Liver (tissue), 3 donors: ENCODE data around the gene AHNAK2.

Source experiments
- CTCF ChIP-seq: fragments of 150-350 bp; IDR thresholded peaks from 2 replicates; pipeline ENCODE4 v1.5.1; 2017; ENCODE audit warnings: improper control_type of control experiment, low read depth, low read length; ENCODE audit not compliant: missing input control
- EGR1 ChIP-seq, 2 donors: IDR thresholded peaks; 2 replicates each; pipeline ENCODE4 v1.6.1; 2016 to 2018; ENCODE audit warnings: antibody characterized with exemption in 2 of 2, low read depth in 2 of 2
- JUND ChIP-seq, 2 donors: IDR thresholded peaks; 2 replicates each; pipeline ENCODE4 v1.6.1; 2016; ENCODE audit warnings: antibody characterized with exemption in 2 of 2
- MAX ChIP-seq: IDR thresholded peaks from 2 replicates; pipeline ENCODE4 v1.6.1; 2016; ENCODE audit warnings: antibody characterized with exemption
- REST ChIP-seq: IDR thresholded peaks from 2 replicates; pipeline ENCODE4 v1.6.1; 2016; ENCODE audit warnings: antibody characterized with exemption, mild to moderate bottlenecking
- SP1 ChIP-seq: IDR thresholded peaks from 2 replicates; pipeline ENCODE4 v1.6.1; 2018; ENCODE audit warnings: antibody characterized with exemption, mild to moderate bottlenecking
- TAF1 ChIP-seq: conservative IDR thresholded peaks from 2 replicates; pipeline ENCODE4 v1.6.1; 2016; ENCODE audit warnings: antibody characterized with exemption, mild to moderate bottlenecking
- YY1 ChIP-seq: IDR thresholded peaks from 2 replicates; pipeline ENCODE4 v1.6.1; 2016; ENCODE audit warnings: antibody characterized with exemption, mild to moderate bottlenecking
- TF ChIP-seq, protein P1 (sequence below): IDR thresholded peaks from 2 replicates; pipeline ENCODE4 v1.6.1; 2016; ENCODE audit warnings: antibody characterized with exemption
- donor health status: healthy.
- donor health status: healthy.

DNA sequence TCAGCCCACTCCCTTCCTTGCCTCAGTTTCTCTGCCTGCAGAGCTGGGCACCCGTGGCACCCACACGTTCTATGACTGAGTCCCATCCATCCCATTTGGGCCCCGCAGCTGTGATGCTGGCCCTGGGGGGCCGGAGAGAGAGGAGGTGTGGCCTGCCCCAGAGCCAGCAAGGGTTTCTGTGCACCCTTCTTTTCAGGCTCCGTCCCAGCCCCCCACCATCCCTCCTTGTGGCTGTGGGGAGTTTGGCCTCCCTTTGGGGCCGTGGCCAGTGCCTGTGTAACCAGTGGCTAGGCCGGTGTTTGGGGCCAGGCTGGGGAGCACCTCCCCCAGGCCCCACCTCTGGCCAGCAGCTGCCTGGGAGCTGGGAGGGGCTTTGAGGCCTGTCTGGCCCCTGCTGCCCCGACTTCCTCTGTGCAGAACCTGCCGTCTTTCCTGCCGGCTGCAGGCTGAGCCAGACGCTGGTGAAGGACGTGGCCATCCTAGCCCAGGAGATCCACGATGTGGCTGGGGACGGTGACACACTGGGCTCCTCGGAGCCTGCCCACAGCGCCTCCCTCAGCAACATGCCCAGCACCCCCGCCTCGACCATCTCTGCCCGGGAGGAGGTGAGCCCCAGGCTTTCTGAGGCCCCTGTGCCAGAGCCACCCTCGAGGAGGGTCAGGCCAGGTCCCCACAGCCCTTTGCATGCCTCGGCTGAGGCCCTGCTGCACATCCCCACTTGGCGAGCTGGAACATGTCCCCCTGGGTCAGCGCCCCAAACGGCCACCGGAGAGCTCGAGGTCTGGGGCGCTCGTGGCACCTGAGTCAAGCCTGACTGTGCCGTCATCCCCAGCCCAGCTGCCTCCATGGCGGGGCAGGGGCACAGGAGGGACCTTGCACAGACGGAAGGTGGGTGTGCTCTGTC lies 85.4 kb downstream of the AHNAK2 start:
- no peak for TF ChIP-seq CTCF
- TF ChIP-seq MAX, result no peak
- TF ChIP-seq SP1, result no peak
- no peak for TF ChIP-seq YY1
- no peak for TF ChIP-seq EGR1 (IDR thresholded peaks at IDR 0.05; ENCODE audit: low read depth in 2 of 2)
- TF ChIP-seq, protein P1, sequence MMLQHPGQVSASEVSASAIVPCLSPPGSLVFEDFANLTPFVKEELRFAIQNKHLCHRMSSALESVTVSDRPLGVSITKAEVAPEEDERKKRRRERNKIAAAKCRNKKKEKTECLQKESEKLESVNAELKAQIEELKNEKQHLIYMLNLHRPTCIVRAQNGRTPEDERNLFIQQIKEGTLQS, result no peak
- TF ChIP-seq REST, result no peak
- no peak for TF ChIP-seq TAF1
- no peak for TF ChIP-seq JUND (IDR thresholded peaks at IDR 0.05)
